Caco-2 (cell line): ENCODE data around the gene CAT. TPM values are rescaled to one million over a fixed set of nuclear protein-coding genes. Genes with fewer than 3 reads are reported as not detected.

Experiments
- BruUV-seq: library from RNA; stranded (reverse); fragments of 400-500 nt; replicated peaks from 2 replicates; lab custom pipeline; 2021; lab: Mats Ljungman, UMichigan
- CTCF ChIA-PET: fragments of 300-600 bp; sonication (Branson Sonifier 250); formaldehyde crosslinking; loops from one replicate; lab custom pipeline; 2022; ENCODE audit warnings: antibody characterized with exemption; lab: Charles Lee
- POLR2A ChIA-PET: fragments of 300-600 bp; sonication (Branson Sonifier 250); formaldehyde crosslinking; loops from one replicate; lab custom pipeline; 2022; ENCODE audit warnings: antibody characterized with exemption; lab: Charles Lee
- DNase-seq, 2 experiments: peaks; one replicate each; pipeline versions ENCODE4 v3.0.0 to v3.0.0-alpha.2; 2020 to 2022
- H3K27me3 ChIP-seq: replicated peaks from 2 replicates; pipeline ENCODE4 v1.6.0; 2011; ENCODE audit warnings: low read length; ENCODE audit not compliant: control insufficient read depth, insufficient read depth
- H3K36me3 ChIP-seq: 2 replicates; pipeline ENCODE4 v1.5.1; 2011; ENCODE audit warnings: low read length; ENCODE audit not compliant: control insufficient read depth, insufficient read depth
- H3K4me1 ChIP-seq: fragments of 250-450 bp; sonication (Bioruptor Pico); 2 replicates; pipeline ENCODE4 v1.5.1; 2020; ENCODE audit warnings: mild to moderate bottlenecking
- H3K4me3 ChIP-seq: 2 replicates; pipeline ENCODE4 v1.5.1; 2011; ENCODE audit warnings: low read depth, mild to moderate bottlenecking, control low read depth, low read length
- H3K9me3 ChIP-seq: fragments of 250-450 bp; sonication (Bioruptor Pico); 2 replicates; pipeline ENCODE4 v1.5.1; 2020; ENCODE audit warnings: mild to moderate bottlenecking, moderate library complexity
- H3K27ac Mint-ChIP-seq: one replicate; pipeline ENCODE4 v1.8.0; 2022; ENCODE audit warnings: mixed read lengths; ENCODE audit not compliant: unreplicated experiment
- H3K27me3 Mint-ChIP-seq: one replicate; pipeline ENCODE4 v1.8.0; 2022; ENCODE audit warnings: mixed read lengths; ENCODE audit not compliant: insufficient read depth, unreplicated experiment
- H3K36me3 Mint-ChIP-seq: one replicate; pipeline ENCODE4 v1.8.0; 2022; ENCODE audit warnings: mild to moderate bottlenecking, mixed read lengths; ENCODE audit not compliant: insufficient read depth, unreplicated experiment
- H3K4me1 Mint-ChIP-seq: one replicate; pipeline ENCODE4 v1.8.0; 2022; ENCODE audit warnings: low read depth, mixed read lengths; ENCODE audit not compliant: unreplicated experiment
- H3K4me3 Mint-ChIP-seq: one replicate; pipeline ENCODE4 v1.8.0; 2022; ENCODE audit warnings: mild to moderate bottlenecking, moderate library complexity, mixed read lengths; ENCODE audit not compliant: unreplicated experiment
- H3K9me3 Mint-ChIP-seq: one replicate; pipeline ENCODE4 v1.8.0; 2022; ENCODE audit warnings: mixed read lengths; ENCODE audit not compliant: unreplicated experiment
- CTCF ChIP-seq, 2 experiments: fragments of 200-600 bp in 1 of 2; IDR thresholded peaks; 1 replicate in 1 of 2; 2 replicates in 1 of 2; pipeline versions ENCODE4 v1.5.1 to v1.8.0; 2011 to 2022; ENCODE audit warnings: antibody characterized with exemption in 1 of 2, control low read depth in 1 of 2, inconsistent platforms in 1 of 2, low read depth in 1 of 2, low read length in 1 of 2, mild to moderate bottlenecking in 1 of 2, moderate library complexity in 1 of 2; ENCODE audit not compliant: insufficient read depth in 1 of 2, severe bottlenecking in 1 of 2, unreplicated experiment in 1 of 2
- intact Hi-C: fragments of 100-400 bp; cut with micrococcal nuclease; formaldehyde crosslinking; loops from one replicate; pipeline ENCODE4 v1.10.0; 2022; ENCODE audit not compliant: unreplicated experiment
- total RNA-seq: library from RNA; stranded (reverse); gene quantifications from 2 replicates; pipeline ENCODE4 v1.2.3, GENCODE V29; 2022

Gene CAT
- total RNA-seq, 1 experiment from 2014 or later = 45.6 TPM

DNA sequence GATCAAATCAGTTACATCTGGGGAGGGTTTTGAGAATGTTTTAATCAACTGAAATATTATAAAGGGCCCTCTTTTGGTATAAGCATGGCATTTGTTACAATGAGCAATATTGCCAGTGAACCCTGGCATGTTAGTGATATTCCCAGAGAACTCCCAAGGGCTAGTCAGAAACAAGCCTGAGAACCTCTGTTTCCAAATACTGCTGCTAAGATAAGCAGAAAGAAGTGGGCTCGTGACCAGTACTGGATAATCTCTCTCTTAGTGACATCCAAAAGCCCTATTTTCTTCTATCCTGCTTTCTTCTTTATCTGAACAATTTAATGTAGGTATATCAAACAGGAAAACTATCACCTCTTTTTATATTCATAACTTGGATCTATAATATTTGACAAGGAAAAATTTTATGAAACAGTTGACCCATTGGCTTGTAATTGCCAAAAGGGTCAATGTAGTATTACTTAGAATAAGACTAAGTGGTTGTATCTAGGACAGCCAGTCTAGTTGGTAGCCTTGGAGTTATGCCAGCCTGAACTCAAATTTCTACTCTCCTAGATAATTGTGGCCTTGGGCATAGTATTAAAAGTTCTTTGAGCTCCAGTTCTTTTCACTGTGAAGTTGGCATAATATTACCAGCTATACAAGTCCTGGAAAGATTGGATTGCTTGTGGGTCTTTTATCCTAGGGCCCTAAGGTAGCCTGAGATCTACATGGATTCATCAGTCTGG, 15.7 kb downstream of the CAT start:
- Histone ChIP-seq H3K36me3 (peaks cover 6% of the 10 kb centered on the region), H3K9me3 (no peaks in the 10 kb centered on the region), H3K27me3 (no peaks in the 10 kb centered on the region), H3K4me3 (no peak overlapping the region), H3K4me1 (peaks cover 11% of the 10 kb centered on the region)
- H3K27me3 Mint-ChIP-seq = no peaks in the 10 kb centered on the region
- no TSS peak for BruUV-seq
- intact Hi-C loops = no loop called here
- H3K4me1 Mint-ChIP-seq = peaks cover 10% of the 10 kb centered on the region
- POLR2A ChIA-PET = interaction anchor here (0.6 kb wide), 1 partner anchor 721 kb away, joined by 3 read pairs; no protein-coding TSS in a partner anchor
- no peak for DNase-seq
- no peaks in the 10 kb centered on the region for H3K9me3 Mint-ChIP-seq
- TF ChIP-seq CTCF (IDR thresholded peaks at IDR 0.05; ENCODE audit: insufficient read depth in 1 of 2, low read depth in 1 of 2, low read length in 1 of 2, severe bottlenecking in 1 of 2, unreplicated experiment in 1 of 2) = no peak
- H3K27ac Mint-ChIP-seq = no peak overlapping the region
- CTCF ChIA-PET = interaction anchor here (0.6 kb wide), 1 partner anchor 97 kb away, joined by 7 read pairs; the partner anchor contains the start of gene ABTB2
- H3K4me3 Mint-ChIP-seq = no peak overlapping the region
- H3K36me3 Mint-ChIP-seq = peaks cover 4% of the 10 kb centered on the region

- intact Hi-C loops = no loop called here
- POLR2A ChIA-PET = no interaction called here
- TF ChIP-seq CTCF (IDR thresholded peaks at IDR 0.05; ENCODE audit: insufficient read depth in 1 of 2, low read depth in 1 of 2, low read length in 1 of 2, severe bottlenecking in 1 of 2, unreplicated experiment in 1 of 2) = no peak
- Mint-ChIP-seq H3K27me3 (no peaks in the 10 kb centered on the region), H3K9me3 (no peaks in the 10 kb centered on the region), H3K4me3 (no peak overlapping the region), H3K27ac (no peak overlapping the region), H3K4me1 (peaks cover 10% of the 10 kb centered on the region), H3K36me3 (peaks cover 8% of the 10 kb centered on the region)
- Histone ChIP-seq H3K4me1 (peaks cover 17% of the 10 kb centered on the region), H3K27me3 (no peaks in the 10 kb centered on the region), H3K36me3 (peaks cover 4% of the 10 kb centered on the region), H3K9me3 (no peaks in the 10 kb centered on the region), H3K4me3 (no peak overlapping the region)
- CTCF ChIA-PET = no interaction called here
- BruUV-seq = no TSS peak
- DNase-seq = no peak
Observed at GRCh38 chr11:34457607-34458006, 18.9 kb downstream of the CAT start.

DNA sequence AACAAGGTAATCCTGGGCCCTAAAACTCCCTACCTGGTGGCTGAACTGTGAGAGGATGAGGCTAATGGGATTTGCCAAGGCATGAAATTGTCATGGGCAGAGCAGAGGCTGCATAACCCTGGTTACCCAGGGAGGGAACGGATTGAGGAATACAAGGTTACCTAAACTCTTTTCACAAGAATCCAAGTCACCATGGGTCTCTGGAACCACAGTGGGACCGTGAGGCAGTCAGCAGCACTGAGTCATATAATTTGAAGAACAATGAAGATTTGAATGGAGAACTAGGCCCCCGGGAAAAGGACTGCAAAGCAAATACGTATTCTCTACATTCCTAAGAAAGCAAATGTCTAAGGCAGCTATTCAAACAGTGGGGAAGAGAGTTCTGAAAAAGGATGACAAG, 19.8 kb downstream of the CAT start:
- no TSS peak for BruUV-seq
- H3K27me3 ChIP-seq = no peaks in the 10 kb centered on the region
- H3K4me3 ChIP-seq = no peak overlapping the region
- Mint-ChIP-seq H3K27ac (no peak overlapping the region), H3K27me3 (no peaks in the 10 kb centered on the region), H3K9me3 (no peaks in the 10 kb centered on the region), H3K4me1 (peaks cover 10% of the 10 kb centered on the region), H3K36me3 (peaks cover 9% of the 10 kb centered on the region), H3K4me3 (no peak overlapping the region)
- ChIA-PET CTCF (interaction anchor here (0.7 kb wide), 1 partner anchor 308 kb away, joined by 3 read pairs; no protein-coding TSS in a partner anchor), POLR2A (interaction anchor here (0.6 kb wide), 1 partner anchor 264 kb away, joined by 3 read pairs; no protein-coding TSS in a partner anchor)
- no peak for DNase-seq
- TF ChIP-seq CTCF (IDR thresholded peaks at IDR 0.05; ENCODE audit: insufficient read depth in 1 of 2, low read depth in 1 of 2, low read length in 1 of 2, severe bottlenecking in 1 of 2, unreplicated experiment in 1 of 2) = no peak
- peaks cover 6% of the 10 kb centered on the region for H3K36me3 ChIP-seq
- H3K4me1 ChIP-seq = peaks cover 17% of the 10 kb centered on the region
- intact Hi-C loops = no loop called here
- H3K9me3 ChIP-seq = no peaks in the 10 kb centered on the region
